CD14-positive monocyte (primary cell): Measurements from ENCODE around the gene WDR5B. TPM values are rescaled to one million over a fixed set of nuclear protein-coding genes. Genes with fewer than 3 reads are reported as not detected.

Source experiments
- DNase-seq, 3 donors: peaks; one replicate each; pipeline ENCODE4 v3.0.0-alpha.2; 2011 to 2022
- H2AFZ ChIP-seq: 2 replicates; pipeline ENCODE4 v1.6.0; 2012; ENCODE audit warnings: mild to moderate bottlenecking, low read depth, low read length, inconsistent platforms; ENCODE audit not compliant: insufficient read depth, poor library complexity, severe bottlenecking
- H3K27ac ChIP-seq, 2 donors: 1 replicate in 1 of 2; 2 replicates in 1 of 2; pipeline ENCODE4 v1.5.1; 2012 to 2013; ENCODE audit warnings: low read length in 2 of 2, control low read depth in 1 of 2, inconsistent platforms in 1 of 2, low read depth in 1 of 2, mild to moderate bottlenecking in 1 of 2
- H3K27me3 ChIP-seq, 2 donors: one replicate each; pipeline versions ENCODE4 v1.6.0 to v1.6.1; 2011 to 2013; ENCODE audit warnings: low read length in 2 of 2; ENCODE audit not compliant: control insufficient read depth in 2 of 2, insufficient read depth in 2 of 2
- H3K36me3 ChIP-seq, 2 donors: replicated peaks in 1 of 2; 1 replicate in 1 of 2; 2 replicates in 1 of 2; pipeline versions ENCODE4 v1.5.1 to v1.6.1; 2012 to 2013; ENCODE audit warnings: low read length in 2 of 2, control low read depth in 1 of 2, inconsistent platforms in 1 of 2, mild to moderate bottlenecking in 1 of 2; ENCODE audit not compliant: insufficient read depth in 2 of 2, control insufficient read depth in 1 of 2
- H3K4me1 ChIP-seq, 2 donors: 1 replicate in 1 of 2; 2 replicates in 1 of 2; pipeline versions ENCODE4 v1.5.1 to v1.6.1; 2012 to 2013; ENCODE audit warnings: low read length in 2 of 2, control low read depth in 1 of 2, inconsistent platforms in 1 of 2, mild to moderate bottlenecking in 1 of 2, moderate library complexity in 1 of 2; ENCODE audit not compliant: insufficient read depth in 2 of 2, control insufficient read depth in 1 of 2
- H3K4me2 ChIP-seq: replicated peaks from 2 replicates; pipeline ENCODE3; 2012; ENCODE audit warnings: low read length, moderate library complexity, mild to moderate bottlenecking; ENCODE audit not compliant: poor library complexity, severe bottlenecking; ENCODE audit errors: extremely low read depth
- H3K4me3 ChIP-seq, 3 experiments: fragments of 200-600 bp in 1 of 3; sonication (generic) in 1 of 3; replicated peaks in 1 of 3; 1 replicate in 2 of 3; 2 replicates in 1 of 3; pipeline ENCODE4 v1.5.1; 2011 to 2013; ENCODE audit warnings: low read length in 3 of 3, mild to moderate bottlenecking in 3 of 3, control low read depth in 2 of 3, low read depth in 2 of 3, inconsistent platforms in 1 of 3, moderate library complexity in 1 of 3
- H3K79me2 ChIP-seq: 2 replicates; pipeline ENCODE4 v1.6.0; 2012; ENCODE audit warnings: mild to moderate bottlenecking, control low read depth, inconsistent platforms, low read length, moderate library complexity; ENCODE audit not compliant: insufficient read depth
- H3K9ac ChIP-seq: 2 replicates; pipeline ENCODE4 v1.6.0; 2017; ENCODE audit warnings: low read length, mild to moderate bottlenecking; ENCODE audit not compliant: insufficient read depth, poor library complexity, severe bottlenecking
- H3K9me3 ChIP-seq, 2 donors: replicated peaks in 1 of 2; 1 replicate in 1 of 2; 2 replicates in 1 of 2; pipeline versions ENCODE4 v1.5.1 to v1.6.1; 2012 to 2013; ENCODE audit warnings: low read length in 2 of 2, control low read depth in 1 of 2; ENCODE audit not compliant: control insufficient read depth in 1 of 2, insufficient read depth in 1 of 2
- H4K20me1 ChIP-seq: 2 replicates; pipeline ENCODE4 v1.6.0; 2012; ENCODE audit warnings: mild to moderate bottlenecking, low read length, control low read depth, moderate library complexity; ENCODE audit not compliant: insufficient read depth
- H3K27ac Mint-ChIP-seq, 7 donors: one replicate each; pipeline ENCODE4 v1.8.0; 2020; ENCODE audit warnings: mild to moderate bottlenecking in 7 of 7, mixed read lengths in 7 of 7, moderate library complexity in 6 of 7, inconsistent platforms in 2 of 7
- H3K27me3 Mint-ChIP-seq, 3 donors: one replicate each; pipeline ENCODE4 v1.8.0; 2021 to 2022; ENCODE audit warnings: low read depth in 3 of 3, mild to moderate bottlenecking in 3 of 3, mixed read lengths in 3 of 3, moderate library complexity in 3 of 3, inconsistent platforms in 1 of 3
- H3K36me3 Mint-ChIP-seq, 2 donors: one replicate each; pipeline ENCODE4 v1.8.0; 2020; ENCODE audit warnings: mixed read lengths in 2 of 2, inconsistent platforms in 1 of 2, mild to moderate bottlenecking in 1 of 2
- H3K4me1 Mint-ChIP-seq: one replicate; pipeline ENCODE4 v1.8.0; 2020; ENCODE audit warnings: mild to moderate bottlenecking, mixed read lengths
- H3K4me3 Mint-ChIP-seq, 2 donors: one replicate each; pipeline ENCODE4 v1.8.0; 2020; ENCODE audit warnings: mild to moderate bottlenecking in 2 of 2, mixed read lengths in 2 of 2, moderate library complexity in 1 of 2
- H3K9me3 Mint-ChIP-seq, 7 donors: one replicate each; pipeline ENCODE4 v1.8.0; 2020 to 2022; ENCODE audit warnings: mixed read lengths in 7 of 7, mild to moderate bottlenecking in 6 of 7, moderate library complexity in 6 of 7, inconsistent platforms in 2 of 7
- CTCF ChIP-seq: fragments of 200-600 bp; IDR thresholded peaks from one replicate; pipeline ENCODE4 v1.8.0; 2022; ENCODE audit warnings: antibody characterized with exemption, mild to moderate bottlenecking
- WGBS: methylation state at CpG from one replicate; pipeline ENCODE4 v1.1.5; 2013; ENCODE audit warnings: missing lambda C conversion rate; ENCODE audit not compliant: insufficient coverage; 5-methylcytosine and 5-hydroxymethylcytosine counted together
- intact Hi-C, 2 donors: fragments of 100-400 bp; cut with micrococcal nuclease; formaldehyde crosslinking; loops; one replicate each; pipeline versions ENCODE4 v1.15.0 to v1.15.1; 2023
- polyA plus RNA-seq, 3 donors: library from polyadenylated mRNA; depleted of rRNA in 1 of 3; unstranded in 2 of 3; stranded (reverse) in 1 of 3; fragments of 300-500 nt in 2 of 3; fragments of >200 nt in 1 of 3; fragmentation: Illumina TruSeq in 2 of 3; gene quantifications; 1 replicate in 2 of 3; 2 replicates in 1 of 3; pipeline ENCODE4 v1.2.3, GENCODE V29; 2012 to 2021

Gene WDR5B
- polyA plus RNA-seq, 3 donors, result 0.85 to 3.1 (median 0.85) TPM

- H3K4me3 Mint-ChIP-seq, result no peak overlapping the region
- no peak overlapping the region for H3K27ac ChIP-seq
- intact Hi-C loops, result loop anchor here in 1 of 2 donors (10.0 kb wide), 1 partner anchor 52 kb away; the partner anchor contains the start of gene KPNA1
- H3K4me2 ChIP-seq, result no peak overlapping the region
- no CpG with 5 or more reads among the region's 1 CpG for WGBS
- peaks cover 3% of the 10 kb centered on the region for H3K79me2 ChIP-seq
- H3K27me3 ChIP-seq, result no peaks in the 10 kb centered on the region
- H3K27me3 Mint-ChIP-seq, result no peaks in the 10 kb centered on the region
- H3K9me3 ChIP-seq, result no peaks in the 10 kb centered on the region
- peaks cover 75 to 88% of the 10 kb centered on the region in 2 donors for H3K36me3 Mint-ChIP-seq
- H3K4me1 Mint-ChIP-seq, result no peaks in the 10 kb centered on the region
- H3K4me1 ChIP-seq, result no peaks in the 10 kb centered on the region
- no peak overlapping the region for H3K9ac ChIP-seq
- H3K4me3 ChIP-seq, result no peak overlapping the region
- no peak for DNase-seq
- H4K20me1 ChIP-seq, result peaks cover 10% of the 10 kb centered on the region
- no peak for TF ChIP-seq CTCF
- H2AFZ ChIP-seq, result no peak overlapping the region
- H3K27ac Mint-ChIP-seq, result no peak overlapping the region
- H3K36me3 ChIP-seq, result peaks cover 66 to 98% of the 10 kb centered on the region in 2 donors
- no peaks in the 10 kb centered on the region for H3K9me3 Mint-ChIP-seq
These were observed 46.5 kb upstream of the WDR5B start for GRCh38 chr3:122462406-122462805.

- Histone ChIP-seq H3K9me3 (no peaks in the 10 kb centered on the region), H3K27ac (no peak overlapping the region), H4K20me1 (peaks cover 6% of the 10 kb centered on the region), H3K4me2 (no peak overlapping the region), H3K79me2 (peaks cover 3% of the 10 kb centered on the region), H3K4me3 (no peak overlapping the region), H3K9ac (no peak overlapping the region), H3K4me1 (no peaks in the 10 kb centered on the region), H3K36me3 (peaks cover 70 to 98% of the 10 kb centered on the region in 2 donors), H2AFZ (no peak overlapping the region), H3K27me3 (no peaks in the 10 kb centered on the region)
- intact Hi-C loops, result loop anchor here in 1 of 2 donors (10.0 kb wide), 1 partner anchor 53 kb away; the partner anchor contains the start of gene KPNA1
- whole genome bisulfite sequencing, result no CpG with 5 or more reads among the region's 3 CpGs
- no peak for TF ChIP-seq CTCF
- Mint-ChIP-seq H3K27me3 (no peaks in the 10 kb centered on the region), H3K36me3 (peaks cover 73 to 88% of the 10 kb centered on the region in 2 donors), H3K4me1 (no peaks in the 10 kb centered on the region), H3K4me3 (no peak overlapping the region), H3K27ac (no peak overlapping the region), H3K9me3 (no peaks in the 10 kb centered on the region)
- DNase-seq, result no peak
These were observed 45.9 kb upstream of the WDR5B start for GRCh38 chr3:122461806-122462205.
